ENCODE results near the gene SIRPA.

- TF ChIP-seq POLR2A (IDR thresholded peaks at IDR 0.05) (no peak), CTCF (IDR thresholded peaks at IDR 0.05) (no peak)
Measured at GRCh38 chr20:1871807-1872458, 23.3 kb upstream of the SIRPA start.
